Endothelial cell of umbilical vein (primary cell): ENCODE measurements around the gene HDAC10. TPM values are rescaled to one million over a fixed set of nuclear protein-coding genes. Genes with fewer than 3 reads are reported as not detected.

ENCODE experiments used
- BruUV-seq: library from RNA; stranded (reverse); fragments of 400-500 nt; replicated peaks from 2 replicates; lab custom pipeline; 2021; lab: Mats Ljungman, UMichigan
- CTCF ChIA-PET: fragments of 300-600, 350-600 bp; sonication (Branson Sonifier 250); formaldehyde crosslinking; loops from one replicate; lab custom pipeline; 2021; ENCODE audit warnings: antibody characterized with exemption, inconsistent platforms; lab: Charles Lee
- POLR2A ChIA-PET: fragments of 300-600, 350-600 bp; sonication (Branson Sonifier 250); formaldehyde crosslinking; loops from one replicate; lab custom pipeline; 2021; ENCODE audit warnings: antibody characterized with exemption, inconsistent platforms; lab: Charles Lee
- DNase-seq: peaks from one replicate; pipeline ENCODE4 v3.0.0-alpha.2; 2011; ENCODE audit warnings: low read depth, low spot score
- FAIRE-seq: peaks from 2 replicates; lab custom pipeline; 2011; peaks lifted over from hg19 to GRCh38; lab: Jason Lieb, UNC
- H2AFZ ChIP-seq: 2 replicates; pipeline ENCODE4 v1.6.0; 2012; ENCODE audit warnings: low read depth, low read length, control low read depth, inconsistent platforms
- H3K27ac ChIP-seq: 2 replicates; pipeline ENCODE4 v1.5.1; 2011; ENCODE audit warnings: low read depth, mild to moderate bottlenecking, control low read depth, low read length, moderate library complexity; ENCODE audit not compliant: insufficient read depth
- H3K27me3 ChIP-seq, 2 experiments: 2 replicates each; pipeline versions ENCODE4 v1.6.0 to v1.6.1; 2011; ENCODE audit warnings: low read length in 2 of 2, mixed read lengths in 1 of 2; ENCODE audit not compliant: control insufficient read depth in 2 of 2, insufficient read depth in 2 of 2
- H3K36me3 ChIP-seq, 2 experiments: 2 replicates in 1 of 2; 3 replicates in 1 of 2; pipeline ENCODE4 v1.5.1; 2011; ENCODE audit warnings: low read length in 2 of 2, mild to moderate bottlenecking in 1 of 2, moderate library complexity in 1 of 2; ENCODE audit not compliant: control insufficient read depth in 2 of 2, insufficient read depth in 2 of 2; ENCODE audit errors: extremely low read depth in 1 of 2
- H3K4me1 ChIP-seq: 3 replicates; pipeline ENCODE4 v1.5.1; 2011; ENCODE audit warnings: mild to moderate bottlenecking, low read length; ENCODE audit not compliant: control insufficient read depth, insufficient read depth; ENCODE audit errors: extremely low read depth
- H3K4me2 ChIP-seq: 2 replicates; pipeline ENCODE4 v1.6.1; 2011; ENCODE audit warnings: low read length, control low read depth, mixed read lengths; ENCODE audit not compliant: insufficient read depth
- H3K4me3 ChIP-seq, 3 experiments: fragments of 200-600 bp in 1 of 3; sonication (generic), shearing (Covaris generic) in 1 of 3; replicated peaks in 1 of 3; 2 replicates each; pipeline ENCODE4 v1.5.1; 2011 to 2016; ENCODE audit warnings: control low read depth in 3 of 3, low read length in 3 of 3, mild to moderate bottlenecking in 2 of 3, inconsistent platforms in 1 of 3, low read depth in 1 of 3, moderate library complexity in 1 of 3; ENCODE audit not compliant: insufficient read depth in 1 of 3
- H3K79me2 ChIP-seq: 2 replicates; pipeline ENCODE4 v1.6.0; 2012; ENCODE audit warnings: low read length, inconsistent platforms; ENCODE audit not compliant: control insufficient read depth, insufficient read depth
- H3K9ac ChIP-seq: replicated peaks from 2 replicates; pipeline ENCODE3; 2011; ENCODE audit warnings: low read length, control low read depth; ENCODE audit not compliant: insufficient read depth; ENCODE audit errors: extremely low read depth
- H3K9me1 ChIP-seq: replicated peaks from 3 replicates; pipeline ENCODE4 v1.6.0; 2011; ENCODE audit warnings: mild to moderate bottlenecking, low read length; ENCODE audit not compliant: control insufficient read depth, insufficient read depth; ENCODE audit errors: extremely low read depth
- H3K9me3 ChIP-seq: replicated peaks from 2 replicates; pipeline ENCODE4 v1.5.1; 2012; ENCODE audit warnings: low read length, inconsistent platforms; ENCODE audit not compliant: control insufficient read depth, insufficient read depth
- H4K20me1 ChIP-seq: replicated peaks from 2 replicates; pipeline ENCODE3; 2011; ENCODE audit warnings: mild to moderate bottlenecking, low read length; ENCODE audit not compliant: control insufficient read depth, insufficient read depth; ENCODE audit errors: extremely low read depth
- EZH2 ChIP-seq: IDR thresholded peaks from 2 replicates; pipeline ENCODE4 v1.6.1; 2012; ENCODE audit warnings: borderline replicate concordance, low read depth, mild to moderate bottlenecking, moderate library complexity, low read length, inconsistent platforms; ENCODE audit not compliant: severe bottlenecking
- FOS ChIP-seq: IDR thresholded peaks from 2 replicates; pipeline ENCODE4 v1.6.1; 2011; ENCODE audit warnings: mild to moderate bottlenecking, low read length, moderate library complexity, borderline replicate concordance; ENCODE audit not compliant: insufficient read depth
- GATA2 ChIP-seq: IDR thresholded peaks from 2 replicates; pipeline ENCODE4 v1.7.0; 2011; ENCODE audit warnings: low read depth, mild to moderate bottlenecking, moderate library complexity, mixed read lengths, low read length; ENCODE audit not compliant: insufficient read length, insufficient read depth
- JUN ChIP-seq: IDR thresholded peaks from 2 replicates; pipeline ENCODE4 v1.6.1; 2011; ENCODE audit warnings: borderline replicate concordance, low read depth; ENCODE audit not compliant: insufficient read length, insufficient read depth
- MYC ChIP-seq: IDR thresholded peaks from one replicate; pipeline ENCODE4 v1.6.1; 2011; ENCODE audit warnings: mild to moderate bottlenecking, low read depth, low read length
- POLR2A ChIP-seq: IDR thresholded peaks from 2 replicates; pipeline ENCODE4 v1.6.1; 2012; ENCODE audit warnings: low read depth, mild to moderate bottlenecking, control low read depth, low read length
- POLR2AphosphoS5 ChIP-seq: IDR thresholded peaks from 2 replicates; pipeline ENCODE4 v1.6.1; 2012; ENCODE audit warnings: low read depth, mild to moderate bottlenecking, control low read depth, low read length, moderate library complexity; ENCODE audit not compliant: insufficient read depth
- dilution Hi-C: fragments of 300-500 bp; cut with MboI; formaldehyde crosslinking; loops from one replicate; pipeline ENCODE4 v1.15.0; 2019; ENCODE audit warnings: low sequenced_read_pairs; ENCODE audit not compliant: extremely low pct_ligation_motif_present
- intact Hi-C: fragments of 100-400 bp; cut with micrococcal nuclease; formaldehyde crosslinking; loops from one replicate; pipeline ENCODE4 v1.10.0; 2022
- polyA plus RNA-seq, 4 experiments: library from polyadenylated mRNA; depleted of rRNA in 3 of 4; stranded (reverse) in 3 of 4; unstranded in 1 of 4; fragments of >200 nt; gene quantifications; 2 replicates each; pipeline versions ENCODE4 v1.2.1 to v1.2.3, GENCODE V29; 2011 to 2012; ENCODE audit warnings: missing spikeins in 1 of 4
- total RNA-seq: library from RNA; stranded (reverse); gene quantifications from 2 replicates; pipeline ENCODE4 v1.2.3, GENCODE V29; 2021
- TF ChIP-seq, protein P1 (sequence below): IDR thresholded peaks from 2 replicates; pipeline ENCODE4 v1.6.1; 2011; ENCODE audit not compliant: insufficient read depth, insufficient read length
- TF ChIP-seq, protein P2 (sequence below), 2 donors: IDR thresholded peaks; 1 replicate in 1 of 2; 2 replicates in 1 of 2; pipeline ENCODE4 v1.5.1; 2011; ENCODE audit warnings: low read length in 2 of 2, mild to moderate bottlenecking in 2 of 2, moderate library complexity in 2 of 2, control low read depth in 1 of 2, inconsistent platforms in 1 of 2, low read depth in 1 of 2; ENCODE audit not compliant: insufficient read depth in 1 of 2; ENCODE audit errors: extremely low read depth in 1 of 2

The HDAC10 gene
- total and polyA plus RNA-seq, 2 donors (not counting 3 experiments of a cell fraction or from before 2014, with no cell fraction given): 32.6 to 47.0 TPM

- ChIA-PET POLR2A (no interaction called here), CTCF (interaction anchor here (0.6 to 3.0 kb wide), 3 partner anchors 12 to 361 kb away, joined by 3 to 13 read pairs (median 3); partner anchors contain the start of gene MAPK11)
- FAIRE-seq (no peak), DNase-seq (no peak)
- TF ChIP-seq, protein P1, sequence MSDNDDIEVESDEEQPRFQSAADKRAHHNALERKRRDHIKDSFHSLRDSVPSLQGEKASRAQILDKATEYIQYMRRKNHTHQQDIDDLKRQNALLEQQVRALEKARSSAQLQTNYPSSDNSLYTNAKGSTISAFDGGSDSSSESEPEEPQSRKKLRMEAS: no peak
- TF ChIP-seq MYC (no peak), POLR2A (no peak), FOS (no peak), POLR2AphosphoS5 (no peak), GATA2 (no peak), EZH2 (no peak), JUN (no peak)
- TF ChIP-seq, protein P2, sequence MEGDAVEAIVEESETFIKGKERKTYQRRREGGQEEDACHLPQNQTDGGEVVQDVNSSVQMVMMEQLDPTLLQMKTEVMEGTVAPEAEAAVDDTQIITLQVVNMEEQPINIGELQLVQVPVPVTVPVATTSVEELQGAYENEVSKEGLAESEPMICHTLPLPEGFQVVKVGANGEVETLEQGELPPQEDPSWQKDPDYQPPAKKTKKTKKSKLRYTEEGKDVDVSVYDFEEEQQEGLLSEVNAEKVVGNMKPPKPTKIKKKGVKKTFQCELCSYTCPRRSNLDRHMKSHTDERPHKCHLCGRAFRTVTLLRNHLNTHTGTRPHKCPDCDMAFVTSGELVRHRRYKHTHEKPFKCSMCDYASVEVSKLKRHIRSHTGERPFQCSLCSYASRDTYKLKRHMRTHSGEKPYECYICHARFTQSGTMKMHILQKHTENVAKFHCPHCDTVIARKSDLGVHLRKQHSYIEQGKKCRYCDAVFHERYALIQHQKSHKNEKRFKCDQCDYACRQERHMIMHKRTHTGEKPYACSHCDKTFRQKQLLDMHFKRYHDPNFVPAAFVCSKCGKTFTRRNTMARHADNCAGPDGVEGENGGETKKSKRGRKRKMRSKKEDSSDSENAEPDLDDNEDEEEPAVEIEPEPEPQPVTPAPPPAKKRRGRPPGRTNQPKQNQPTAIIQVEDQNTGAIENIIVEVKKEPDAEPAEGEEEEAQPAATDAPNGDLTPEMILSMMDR (IDR thresholded peaks at IDR 0.05; ENCODE audit: extremely low read depth in 1 of 2, insufficient read depth in 1 of 2, low read depth in 1 of 2, low read length in 2 of 2): no peak
- Histone ChIP-seq H3K4me2 (no peak overlapping the region), H3K9ac (no peak overlapping the region), H3K79me2 (peaks cover 22% of the 10 kb centered on the region), H3K9me1 (no peaks in the 10 kb centered on the region), H3K9me3 (no peaks in the 10 kb centered on the region), H3K27me3 (no peaks in the 10 kb centered on the region), H3K4me1 (peaks cover 11% of the 10 kb centered on the region), H3K36me3 (peaks cover 0 to 27% of the 10 kb centered on the region in 2 experiments), H4K20me1 (no peaks in the 10 kb centered on the region), H2AFZ (no peak overlapping the region), H3K27ac (no peak overlapping the region), H3K4me3 (no peak overlapping the region)
- intact Hi-C loops: no loop called here
- BruUV-seq: no TSS peak
- dilution Hi-C loops: no loop called here
These were observed 8.2 kb upstream of the HDAC10 start for GRCh38 chr22:50259302-50259701.
